Measurements from ENCODE around the gene MFSD2B. TPM values are rescaled to one million over a fixed set of nuclear protein-coding genes. Genes with fewer than 3 reads are reported as not detected.

MFSD2B gene
- total RNA-seq, 1 donor from 2014 or later: not detected

- no peak overlapping the region for H3K4me3 Mint-ChIP-seq (ENCODE audit: unreplicated experiment)
These were observed 6.5 kb downstream of the MFSD2B start for GRCh38 chr2:24016376-24016761.

DNA sequence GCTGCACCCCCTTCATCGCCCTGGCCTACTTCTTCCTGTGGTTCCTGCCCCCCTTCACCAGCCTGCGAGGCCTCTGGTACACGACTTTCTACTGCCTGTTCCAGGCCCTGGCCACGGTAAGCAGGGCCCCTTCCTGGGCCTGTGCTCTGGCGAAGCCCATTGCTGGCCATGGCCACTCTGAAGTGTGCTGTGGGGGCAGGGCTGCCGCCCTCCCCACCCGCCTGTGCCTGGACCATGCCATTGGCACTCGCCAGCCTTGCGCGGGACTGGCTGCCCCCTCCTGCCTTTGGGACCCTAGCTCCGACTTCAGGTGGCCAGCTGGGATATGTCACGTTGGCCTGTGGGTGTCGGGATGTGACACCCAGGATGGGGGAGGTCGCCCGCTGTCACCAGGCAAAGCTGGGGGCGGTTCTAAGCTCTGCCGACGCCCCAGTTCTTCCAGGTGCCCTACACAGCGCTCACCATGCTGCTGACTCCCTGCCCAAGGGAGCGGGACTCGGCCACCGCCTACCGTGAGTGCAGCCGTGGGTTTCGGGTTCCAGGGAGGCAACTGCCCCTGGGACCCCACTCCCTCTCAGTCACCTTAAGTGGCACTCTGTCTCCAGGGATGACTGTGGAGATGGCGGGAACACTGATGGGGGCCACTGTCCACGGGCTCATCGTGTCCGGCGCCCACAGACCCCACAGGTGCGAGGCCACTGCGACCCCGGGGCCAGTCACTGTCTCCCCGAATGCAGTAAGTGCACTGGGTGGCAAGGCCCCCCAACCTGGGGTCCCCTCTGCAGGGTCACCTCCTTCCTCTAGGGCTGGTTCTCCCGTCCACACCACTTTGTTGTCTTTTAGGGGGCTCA, 7.2 kb downstream of the MFSD2B start:
- Mint-ChIP-seq H3K27me3 (ENCODE audit: low read depth) (no peaks in the 10 kb centered on the region), H3K27ac (ENCODE audit: unreplicated experiment) (no peak overlapping the region), H3K4me3 (ENCODE audit: unreplicated experiment) (no peak overlapping the region), H3K36me3 (ENCODE audit: low read depth) (peaks cover 2% of the 10 kb centered on the region), H3K4me1 (ENCODE audit: low read depth) (peaks cover 11% of the 10 kb centered on the region), H3K9me3 (ENCODE audit: low read depth) (no peaks in the 10 kb centered on the region)
- TF ChIP-seq, protein P1, sequence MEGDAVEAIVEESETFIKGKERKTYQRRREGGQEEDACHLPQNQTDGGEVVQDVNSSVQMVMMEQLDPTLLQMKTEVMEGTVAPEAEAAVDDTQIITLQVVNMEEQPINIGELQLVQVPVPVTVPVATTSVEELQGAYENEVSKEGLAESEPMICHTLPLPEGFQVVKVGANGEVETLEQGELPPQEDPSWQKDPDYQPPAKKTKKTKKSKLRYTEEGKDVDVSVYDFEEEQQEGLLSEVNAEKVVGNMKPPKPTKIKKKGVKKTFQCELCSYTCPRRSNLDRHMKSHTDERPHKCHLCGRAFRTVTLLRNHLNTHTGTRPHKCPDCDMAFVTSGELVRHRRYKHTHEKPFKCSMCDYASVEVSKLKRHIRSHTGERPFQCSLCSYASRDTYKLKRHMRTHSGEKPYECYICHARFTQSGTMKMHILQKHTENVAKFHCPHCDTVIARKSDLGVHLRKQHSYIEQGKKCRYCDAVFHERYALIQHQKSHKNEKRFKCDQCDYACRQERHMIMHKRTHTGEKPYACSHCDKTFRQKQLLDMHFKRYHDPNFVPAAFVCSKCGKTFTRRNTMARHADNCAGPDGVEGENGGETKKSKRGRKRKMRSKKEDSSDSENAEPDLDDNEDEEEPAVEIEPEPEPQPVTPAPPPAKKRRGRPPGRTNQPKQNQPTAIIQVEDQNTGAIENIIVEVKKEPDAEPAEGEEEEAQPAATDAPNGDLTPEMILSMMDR (IDR thresholded peaks at IDR 0.05): no peak
- no peak for DNase-seq (ENCODE audit: low spot score)

More at GRCh38 chr2:24016376-24016761, 6.5 kb downstream of the MFSD2B start:
- TF ChIP-seq, protein P1 (IDR thresholded peaks at IDR 0.05): no peak
- peaks cover 11% of the 10 kb centered on the region for H3K4me1 Mint-ChIP-seq (ENCODE audit: low read depth)
- DNase-seq (ENCODE audit: low spot score): no peak
- no peak overlapping the region for H3K27ac Mint-ChIP-seq (ENCODE audit: unreplicated experiment)
- peaks cover 3% of the 10 kb centered on the region for H3K27me3 Mint-ChIP-seq (ENCODE audit: low read depth)
- peaks cover 2% of the 10 kb centered on the region for H3K36me3 Mint-ChIP-seq (ENCODE audit: low read depth)
- H3K9me3 Mint-ChIP-seq (ENCODE audit: low read depth): no peaks in the 10 kb centered on the region

DNA sequence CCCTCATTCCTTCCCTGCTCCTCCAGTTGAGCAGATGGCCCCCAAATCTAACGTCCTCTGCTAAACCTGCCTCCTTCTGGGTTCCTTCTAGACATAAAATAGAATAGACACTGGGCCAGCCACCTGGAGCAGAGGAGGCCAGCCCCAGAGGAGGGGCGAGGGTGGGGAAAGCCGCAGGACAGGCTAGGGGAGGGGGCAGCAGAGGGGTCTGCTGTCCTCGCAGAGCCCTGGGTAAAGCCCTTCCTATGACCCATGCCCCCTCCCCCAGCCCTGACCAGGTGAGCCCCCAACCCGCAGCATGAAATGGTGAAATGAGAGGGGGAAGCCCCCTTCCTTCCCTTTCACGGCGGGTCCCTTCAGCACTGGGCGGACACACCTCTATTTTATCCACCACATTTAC, 7.8 kb downstream of the MFSD2B start:
- TF ChIP-seq, protein P1 (IDR thresholded peaks at IDR 0.05): no peak
- H3K4me1 Mint-ChIP-seq (ENCODE audit: low read depth): peaks cover 11% of the 10 kb centered on the region
- no peak for DNase-seq (ENCODE audit: low spot score)
- no peaks in the 10 kb centered on the region for H3K27me3 Mint-ChIP-seq (ENCODE audit: low read depth)
- H3K36me3 Mint-ChIP-seq (ENCODE audit: low read depth): peaks cover 3% of the 10 kb centered on the region
- H3K4me3 Mint-ChIP-seq (ENCODE audit: unreplicated experiment): no peak overlapping the region
- H3K27ac Mint-ChIP-seq (ENCODE audit: unreplicated experiment): no peak overlapping the region
- H3K9me3 Mint-ChIP-seq (ENCODE audit: low read depth): no peaks in the 10 kb centered on the region

GRCh38 chr2:24018241-24018640, 8.4 kb downstream of the MFSD2B start:
- DNase-seq (ENCODE audit: low spot score): no peak

GRCh38 chr2:24019729-24020128, 9.8 kb downstream of the MFSD2B start:
- no peak for DNase-seq (ENCODE audit: low spot score)
- H3K9me3 Mint-ChIP-seq (ENCODE audit: low read depth): no peaks in the 10 kb centered on the region
- H3K27ac Mint-ChIP-seq (ENCODE audit: unreplicated experiment): no peak overlapping the region

More at GRCh38 chr2:24018241-24018640, 8.4 kb downstream of the MFSD2B start:
- no peak overlapping the region for H3K27ac Mint-ChIP-seq (ENCODE audit: unreplicated experiment)
- peaks cover 11% of the 10 kb centered on the region for H3K4me1 Mint-ChIP-seq (ENCODE audit: low read depth)
- TF ChIP-seq, protein P1 (IDR thresholded peaks at IDR 0.05): no peak
- H3K36me3 Mint-ChIP-seq (ENCODE audit: low read depth): peaks cover 6% of the 10 kb centered on the region
- H3K9me3 Mint-ChIP-seq (ENCODE audit: low read depth): no peaks in the 10 kb centered on the region
- H3K27me3 Mint-ChIP-seq (ENCODE audit: low read depth): no peaks in the 10 kb centered on the region
- no peak overlapping the region for H3K4me3 Mint-ChIP-seq (ENCODE audit: unreplicated experiment)

More at GRCh38 chr2:24019729-24020128, 9.8 kb downstream of the MFSD2B start:
- no peaks in the 10 kb centered on the region for H3K27me3 Mint-ChIP-seq (ENCODE audit: low read depth)
- H3K36me3 Mint-ChIP-seq (ENCODE audit: low read depth): peaks cover 6% of the 10 kb centered on the region
- TF ChIP-seq, protein P1 (IDR thresholded peaks at IDR 0.05): no peak
- H3K4me3 Mint-ChIP-seq (ENCODE audit: unreplicated experiment): no peak overlapping the region
- peaks cover 11% of the 10 kb centered on the region for H3K4me1 Mint-ChIP-seq (ENCODE audit: low read depth)
